Measurements from ENCODE around the gene SAP25. TPM values are rescaled to one million over a fixed set of nuclear protein-coding genes. Genes with fewer than 3 reads are reported as not detected.

The SAP25 gene
- total and polyA plus RNA-seq, 7 donors, result 0.71 to 7.2 (median 2.2) TPM; not detected in 3

- no peak overlapping the region for H3K4me3 ChIP-seq
- H3K36me3 ChIP-seq, result no peaks in the 10 kb centered on the region
- WGBS, 2 donors, result 61 to 79% methylated on average over 18 of the region's 18 CpGs
- no peak for DNase-seq
- H3K9me3 ChIP-seq, result no peaks in the 10 kb centered on the region
- TF ChIP-seq CTCF (IDR thresholded peaks at IDR 0.05) (no peak), POLR2A (IDR thresholded peaks at IDR 0.05) (no peak), POLR2AphosphoS5 (IDR thresholded peaks at IDR 0.05) (no peak), EP300 (IDR thresholded peaks at IDR 0.05) (no peak)
- H3K4me1 ChIP-seq, result peaks cover 0 to 32% (median 21%) of the 10 kb centered on the region in 4 donors
- H3K27me3 ChIP-seq, result no peaks in the 10 kb centered on the region
- no peak overlapping the region for H3K27ac ChIP-seq
- intact Hi-C loops (cut with DNase I), result no loop called here
Observed at GRCh38 chr7:100599911-100600729, 26.4 kb upstream of the SAP25 start.

GRCh38 chr7:100598425-100598824 is 24.7 kb upstream of the SAP25 start:
- intact Hi-C loops (cut with DNase I), result no loop called here
- no peaks in the 10 kb centered on the region for H3K27me3 ChIP-seq
- H3K9me3 ChIP-seq, result no peaks in the 10 kb centered on the region
- no peak for DNase-seq
- peaks cover 0 to 15% (median 8%) of the 10 kb centered on the region in 4 donors for H3K4me1 ChIP-seq
- 89 to 90% methylated on average over 4 of the region's 4 CpGs for WGBS, 2 donors
- no peaks in the 10 kb centered on the region for H3K36me3 ChIP-seq
- no peak overlapping the region for H3K27ac ChIP-seq
- TF ChIP-seq POLR2A (IDR thresholded peaks at IDR 0.05) (no peak), CTCF (IDR thresholded peaks at IDR 0.05) (no peak), POLR2AphosphoS5 (IDR thresholded peaks at IDR 0.05) (no peak), EP300 (IDR thresholded peaks at IDR 0.05) (no peak)
- H3K4me3 ChIP-seq, result no peak overlapping the region

- Histone ChIP-seq H3K27ac (no peak overlapping the region), H3K4me1 (no peaks in the 10 kb centered on the region), H3K4me3 (no peak overlapping the region), H3K36me3 (no peaks in the 10 kb centered on the region), H3K9me3 (no peaks in the 10 kb centered on the region), H3K27me3 (peaks cover 0 to 25% (median 0%) of the 10 kb centered on the region in 3 donors)
- DNase-seq, result no peak
- intact Hi-C loops (cut with DNase I), result no loop called here
- no peak for TF ChIP-seq POLR2A (IDR thresholded peaks at IDR 0.05)
- no peak for TF ChIP-seq POLR2AphosphoS5 (IDR thresholded peaks at IDR 0.05)
- no peak for TF ChIP-seq CTCF (IDR thresholded peaks at IDR 0.05)
- TF ChIP-seq EP300 (IDR thresholded peaks at IDR 0.05), result no peak
- 95 to 97% methylated on average over 7 of the region's 7 CpGs for WGBS, 2 donors
Observed at GRCh38 chr7:100595188-100595587, 21.5 kb upstream of the SAP25 start.

GRCh38 chr7:100591596-100591995 is 17.9 kb upstream of the SAP25 start:
- peaks cover 0 to 26% (median 0%) of the 10 kb centered on the region in 3 donors for H3K27me3 ChIP-seq
- no peak for DNase-seq
- no peak overlapping the region for H3K27ac ChIP-seq
- H3K36me3 ChIP-seq, result no peaks in the 10 kb centered on the region
- intact Hi-C loops (cut with DNase I), result no loop called here
- 94 to 96% methylated on average over 17 of the region's 17 CpGs for WGBS, 2 donors
- TF ChIP-seq POLR2AphosphoS5 (IDR thresholded peaks at IDR 0.05) (no peak), EP300 (IDR thresholded peaks at IDR 0.05) (no peak), CTCF (IDR thresholded peaks at IDR 0.05) (no peak), POLR2A (IDR thresholded peaks at IDR 0.05) (no peak)
- peaks cover 0 to 11% (median 7%) of the 10 kb centered on the region in 4 donors for H3K4me1 ChIP-seq
- no peak overlapping the region for H3K4me3 ChIP-seq
- H3K9me3 ChIP-seq, result no peaks in the 10 kb centered on the region

All from sigmoid colon (tissue), 7 donors.